GM18951 (cell line): ENCODE results near the gene TBX4.

ENCODE experiments used
- POLR2A ChIP-seq: IDR thresholded peaks from 4 replicates; pipeline ENCODE4 v1.6.1; 2011; ENCODE audit warnings: mild to moderate bottlenecking; ENCODE audit not compliant: insufficient read length, insufficient read depth; ENCODE audit errors: extremely low read depth
- in situ Hi-C: fragments of 300-500 bp; cut with MboI; formaldehyde crosslinking; loops from one replicate; pipeline ENCODE4 v1.12.0; 2022; ENCODE audit warnings: low sequenced_read_pairs, mixed read lengths, inconsistent platforms; ENCODE audit not compliant: unreplicated experiment

The TBX4 gene

DNA sequence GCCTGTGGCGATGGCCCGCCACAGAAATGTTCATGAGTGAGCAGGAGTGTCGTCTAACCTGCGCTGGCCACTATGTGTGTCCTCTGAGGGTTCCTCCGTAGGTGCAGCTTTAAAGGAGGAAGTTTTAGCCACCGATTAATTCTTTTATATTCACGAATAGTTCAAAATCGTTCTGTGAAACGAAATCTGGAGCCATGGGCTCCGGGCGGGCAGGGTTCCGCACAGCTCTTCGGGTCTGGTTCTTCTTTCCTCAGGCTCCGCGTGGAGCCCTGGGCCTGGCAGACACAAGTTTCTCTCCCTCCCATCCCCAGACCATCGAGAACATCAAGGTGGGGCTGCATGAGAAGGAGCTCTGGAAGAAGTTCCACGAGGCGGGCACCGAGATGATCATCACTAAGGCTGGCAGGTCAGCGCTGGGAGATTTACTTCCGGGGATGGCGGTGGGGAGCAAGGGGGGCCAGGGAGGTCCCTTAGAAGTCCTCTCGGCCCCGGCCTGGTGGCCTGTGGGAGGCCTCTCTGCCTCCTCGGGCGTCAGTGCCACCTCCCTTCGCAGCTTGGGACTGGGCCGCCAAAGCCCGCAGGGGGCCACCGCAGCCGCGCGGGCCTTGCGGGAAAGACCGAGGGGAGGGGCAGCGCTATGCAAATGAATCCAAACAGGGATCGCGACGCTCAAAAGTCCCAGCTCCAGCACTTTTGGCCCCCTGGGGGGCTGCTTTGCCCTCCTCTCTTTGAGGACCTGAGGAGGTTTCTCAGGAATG is 5.2 kb downstream of the TBX4 start:
- in situ Hi-C loops: no loop called here
- no peak for TF ChIP-seq POLR2A

DNA sequence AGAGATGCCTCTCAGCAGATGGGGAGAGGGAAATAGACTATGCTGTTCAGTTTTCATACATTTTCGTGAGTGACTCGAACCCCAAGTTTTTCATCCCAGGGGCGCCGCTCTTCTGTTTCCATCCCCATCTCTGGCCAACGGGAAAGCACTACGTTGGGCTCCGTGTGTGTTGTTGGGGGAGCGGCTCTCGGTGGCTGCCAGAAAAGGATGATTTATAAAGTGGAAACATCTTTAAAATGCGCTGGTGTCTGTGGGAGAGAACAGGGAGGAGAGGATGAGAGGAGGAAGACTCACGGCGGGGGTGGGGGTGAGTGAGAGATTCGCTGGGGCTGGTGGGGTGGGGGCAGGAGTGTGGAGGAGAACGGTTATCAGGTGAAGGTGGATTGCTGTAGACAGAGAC is 5.8 kb downstream of the TBX4 start:
- TF ChIP-seq POLR2A: no peak
- in situ Hi-C loops: no loop called here

DNA sequence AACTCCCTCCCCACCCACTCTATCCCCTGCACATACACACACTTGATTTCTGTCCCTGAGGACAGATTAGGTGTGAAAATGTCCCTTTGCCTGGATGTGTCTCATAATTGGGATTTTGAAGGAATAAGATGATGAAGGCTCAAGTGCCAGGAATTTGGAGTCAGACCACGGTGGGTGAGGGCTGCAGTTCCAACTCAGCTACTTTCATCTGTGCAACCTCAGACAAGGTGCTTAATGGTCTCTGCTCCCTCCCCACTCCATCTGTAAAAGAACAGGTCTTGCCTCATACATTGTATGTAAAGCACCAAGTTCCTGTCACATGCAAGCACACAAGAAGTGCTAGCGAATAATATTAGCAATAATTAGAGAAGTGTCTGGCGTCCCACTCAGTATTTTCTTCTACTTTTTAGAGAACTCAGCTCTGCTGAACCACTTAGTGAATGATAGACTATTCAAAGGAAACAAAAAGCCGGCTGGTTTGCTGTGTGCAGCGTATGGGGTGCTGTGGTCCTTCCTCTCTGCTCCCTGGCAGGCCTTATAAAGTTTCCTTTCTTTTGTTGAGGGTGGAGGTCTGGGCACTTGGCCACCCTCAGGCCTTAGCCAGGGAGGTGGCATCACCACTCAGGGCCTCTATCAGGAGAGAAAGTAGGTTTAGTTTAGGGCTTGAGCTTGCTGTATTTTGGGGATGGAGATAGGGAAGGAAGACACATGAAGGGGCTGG is 6.4 kb downstream of the TBX4 start:
- in situ Hi-C loops: no loop called here
- TF ChIP-seq POLR2A: no peak

DNA sequence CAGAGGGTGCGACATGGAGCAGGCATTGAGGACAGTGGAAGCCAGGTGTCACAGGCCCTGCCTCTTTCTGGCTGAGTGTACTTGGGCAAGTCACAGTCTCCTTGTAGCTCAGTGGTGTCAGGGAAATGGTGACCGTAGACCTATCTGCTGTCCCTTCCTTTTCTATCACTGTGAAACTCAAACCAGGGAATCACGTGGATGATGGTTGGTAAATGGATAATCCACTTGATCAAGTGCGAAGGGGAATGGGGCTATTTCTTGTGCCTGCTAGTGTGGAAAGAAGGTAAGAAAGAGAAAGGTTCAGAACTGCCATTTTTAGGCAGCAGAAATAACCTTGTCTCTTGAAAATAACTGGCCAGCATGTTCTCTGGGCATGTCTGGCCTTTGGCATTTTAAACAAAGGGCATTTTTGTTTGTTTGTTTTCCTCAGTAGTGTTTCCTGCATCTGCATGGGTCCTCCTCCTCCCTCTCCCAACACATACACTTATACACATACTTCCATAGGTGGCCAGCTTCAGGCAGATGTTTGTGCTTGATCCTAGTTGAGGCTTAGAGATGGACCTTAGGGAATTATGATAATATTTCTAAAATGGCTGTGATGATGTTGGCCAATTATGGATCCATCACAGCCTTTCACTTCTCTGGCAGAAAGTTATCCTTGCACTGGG is 7.1 kb downstream of the TBX4 start:
- in situ Hi-C loops: no loop called here
- no peak for TF ChIP-seq POLR2A

DNA sequence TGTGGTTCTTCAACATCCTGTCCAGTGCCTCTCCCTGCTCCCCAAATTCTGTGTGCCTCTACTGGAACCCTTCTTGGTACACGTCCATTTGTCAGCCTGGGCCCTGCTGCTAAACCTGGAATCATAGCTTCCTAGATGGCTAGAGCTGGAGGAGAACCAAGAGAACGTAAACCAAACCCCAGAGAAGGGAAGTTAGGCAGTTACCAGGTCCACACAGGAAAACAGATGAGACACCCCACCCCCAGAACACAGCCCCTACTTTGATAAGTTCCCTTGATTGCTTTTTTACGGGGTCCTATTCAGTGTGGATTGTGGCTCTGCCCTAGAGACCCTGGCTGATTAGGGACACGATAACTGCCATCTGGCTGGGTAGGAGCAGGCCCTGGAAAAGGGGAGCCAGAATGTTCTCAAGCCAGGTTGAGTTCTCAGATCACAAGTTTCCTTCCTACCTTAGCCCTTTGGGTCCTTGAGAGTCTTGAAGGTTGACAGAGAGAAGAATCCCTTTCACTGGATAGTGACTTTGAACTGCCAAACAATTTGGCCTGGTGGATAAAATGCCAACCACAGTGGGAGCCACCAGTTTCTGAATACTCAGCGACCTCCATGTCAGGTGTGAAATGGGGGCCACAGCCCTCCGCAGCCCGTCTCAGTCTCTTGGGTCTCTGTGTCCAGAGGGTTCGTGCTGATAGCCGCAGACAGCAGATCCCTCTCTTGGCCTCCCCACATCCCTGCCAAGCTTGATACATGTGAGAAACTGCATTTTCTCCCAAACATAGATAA is 7.9 kb downstream of the TBX4 start:
- no peak for TF ChIP-seq POLR2A
- in situ Hi-C loops: no loop called here

DNA sequence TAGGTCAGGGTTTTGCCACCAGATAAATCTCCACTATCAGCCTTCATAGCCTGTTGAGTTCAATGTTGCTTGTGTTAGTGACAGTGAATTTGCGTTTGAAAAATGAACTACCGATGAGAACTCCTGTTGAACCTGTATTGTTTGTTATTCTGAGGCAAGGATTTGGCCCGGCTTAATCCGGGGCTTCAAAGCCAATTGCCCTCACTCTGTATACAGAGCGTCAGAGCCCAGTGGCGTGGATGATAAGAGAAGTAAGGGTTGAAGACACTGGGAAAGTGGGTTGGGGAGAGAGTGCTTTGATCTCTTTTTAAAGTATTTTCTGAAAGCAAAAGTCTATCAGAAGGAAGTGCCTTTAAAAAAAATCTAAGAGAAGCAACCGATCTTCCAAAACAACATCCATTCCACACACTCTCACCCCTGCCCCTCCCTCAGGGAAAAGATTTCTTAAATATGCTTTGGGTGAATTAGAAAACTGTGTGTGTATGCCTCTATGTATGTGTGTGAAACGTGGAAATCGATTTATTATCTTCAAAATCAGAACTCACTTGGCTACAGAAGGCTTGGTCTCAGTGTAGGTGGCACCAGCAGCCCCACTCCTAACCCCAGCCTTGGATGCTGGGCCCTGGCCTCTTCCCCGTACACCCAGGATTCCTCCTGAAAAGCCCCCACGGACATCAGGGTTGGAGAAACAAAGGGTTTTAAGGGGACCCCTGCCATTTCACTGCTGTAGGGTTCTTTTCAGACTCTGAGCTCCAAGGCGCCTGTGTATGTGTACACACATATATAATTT is 8.8 kb downstream of the TBX4 start:
- no peak for TF ChIP-seq POLR2A
- in situ Hi-C loops: no loop called here

DNA sequence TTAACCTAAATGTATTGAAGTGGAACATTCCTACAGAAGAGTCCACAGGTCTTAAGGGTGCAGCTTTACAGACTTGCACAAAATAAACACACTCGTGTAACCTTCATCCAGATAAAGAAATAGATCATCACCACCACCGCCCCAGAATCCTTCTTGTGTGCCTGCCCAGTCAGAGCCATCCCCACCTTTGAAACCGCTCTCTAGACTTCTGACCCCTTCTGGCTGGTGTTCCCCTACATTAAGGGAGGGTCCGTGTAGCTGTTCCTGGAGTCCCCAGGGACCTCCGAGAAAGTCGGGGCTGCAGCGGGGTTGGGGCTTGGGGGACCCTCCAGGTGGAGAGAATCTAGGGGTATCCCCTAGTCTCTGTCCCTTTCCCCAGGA is 9.4 kb downstream of the TBX4 start:
- TF ChIP-seq POLR2A: no peak
- in situ Hi-C loops: no loop called here

DNA sequence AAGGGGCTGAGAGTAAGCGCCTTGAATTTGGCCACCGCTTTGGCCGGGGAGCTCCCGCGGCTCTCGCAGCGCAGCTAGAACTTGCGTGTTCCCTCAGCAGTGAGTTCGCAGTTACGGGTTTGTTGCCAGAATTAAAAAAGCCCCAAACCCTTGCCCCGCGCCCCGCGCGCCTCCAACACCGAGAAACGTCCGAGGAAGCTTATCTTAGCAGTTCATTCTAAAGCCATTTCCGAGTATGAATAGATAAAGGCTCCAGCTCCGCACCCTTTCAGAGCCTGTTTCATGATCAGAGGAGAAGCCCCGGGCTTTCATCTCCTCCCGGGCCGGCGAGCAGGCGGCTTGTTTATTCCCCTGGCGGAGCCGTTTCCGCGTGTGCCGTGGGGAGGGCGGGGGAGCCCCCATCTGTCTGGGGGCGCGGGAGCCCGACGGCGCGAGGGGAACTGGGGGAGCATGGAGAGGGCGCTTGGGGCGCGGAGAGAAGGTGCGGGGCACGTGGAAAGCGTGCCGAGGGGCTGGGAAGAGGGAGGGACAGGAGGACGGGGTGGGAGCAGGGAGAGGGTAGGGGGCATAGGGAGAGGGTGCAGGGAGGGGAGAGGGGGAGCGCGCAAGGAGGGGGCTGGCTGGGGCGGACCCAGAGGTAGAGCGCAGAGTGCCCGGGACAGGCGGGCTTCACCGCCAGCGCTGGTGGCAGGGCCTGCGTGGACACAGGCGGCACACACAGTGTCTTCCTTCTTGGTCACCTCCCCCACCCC is 9.9 kb downstream of the TBX4 start:
- in situ Hi-C loops: no loop called here
- no peak for TF ChIP-seq POLR2A

DNA sequence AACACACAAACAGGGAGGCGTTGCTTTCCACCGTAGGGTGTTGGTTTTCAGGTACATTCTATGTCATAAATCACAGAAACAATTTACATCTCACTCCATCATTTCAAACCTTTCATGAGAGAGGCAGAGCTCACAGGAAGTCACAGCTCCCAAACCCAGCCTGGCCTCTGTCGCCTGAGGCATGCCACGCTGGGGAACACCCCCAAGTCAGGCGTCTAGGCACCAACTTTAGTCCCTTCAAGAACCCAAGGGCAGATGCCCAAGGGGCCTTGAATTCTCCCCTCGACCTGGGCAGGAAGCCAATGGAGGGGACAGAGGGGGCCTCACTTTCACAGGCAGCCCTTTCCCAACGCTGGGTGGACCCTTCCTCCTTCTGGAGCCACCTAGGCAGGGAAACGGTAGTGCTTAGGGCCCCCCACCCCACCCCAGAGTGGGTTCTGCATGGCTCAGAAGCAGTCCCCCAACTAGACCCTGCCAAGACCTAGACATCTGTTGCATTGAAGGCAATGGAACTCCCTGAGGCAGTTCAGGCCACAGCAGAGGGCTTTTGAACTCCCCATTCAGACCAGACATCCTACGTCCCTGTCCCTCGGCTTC is 10.6 kb downstream of the TBX4 start:
- TF ChIP-seq POLR2A: no peak
- in situ Hi-C loops: no loop called here

DNA sequence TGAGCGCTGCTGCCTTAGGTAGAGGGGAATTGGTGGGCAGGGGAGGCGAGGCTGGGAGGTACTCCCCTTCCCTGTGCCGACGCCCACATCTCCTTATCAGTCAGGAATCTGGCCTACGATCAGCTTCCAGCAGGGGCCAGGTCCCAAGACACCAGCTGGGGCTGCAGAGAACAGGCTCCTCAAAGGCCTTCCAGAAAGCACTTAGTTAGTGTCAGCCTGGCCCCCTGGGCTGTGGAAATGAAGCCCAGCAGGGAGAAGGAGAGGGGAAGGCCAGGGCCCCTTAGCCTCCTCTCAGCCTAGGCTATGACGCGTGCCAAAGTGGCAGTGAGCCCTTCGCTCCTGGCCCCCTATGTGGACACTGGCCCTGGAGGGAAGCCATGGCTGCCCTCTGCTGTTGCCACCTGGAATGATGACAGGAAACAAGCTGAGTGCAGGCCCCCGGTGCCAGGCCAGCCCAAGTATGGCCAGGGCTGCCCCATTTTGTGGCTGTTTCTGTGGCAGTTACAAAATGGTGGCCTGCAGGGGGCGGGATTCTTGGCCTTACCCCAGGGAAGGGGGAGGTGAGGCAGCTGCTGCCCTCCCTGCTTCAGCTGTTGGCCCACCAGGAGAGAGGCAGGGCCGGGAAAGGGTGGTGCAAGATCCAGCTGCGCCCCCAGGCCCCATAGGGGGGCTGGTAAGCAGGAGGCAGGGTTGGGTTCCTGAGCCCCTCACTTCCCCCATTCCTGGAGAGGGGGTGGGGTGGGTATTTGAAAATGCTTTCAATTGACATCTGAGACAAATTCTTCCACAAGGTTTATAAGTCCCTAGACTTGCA is 11.3 kb downstream of the TBX4 start:
- no peak for TF ChIP-seq POLR2A
- in situ Hi-C loops: no loop called here
